Tibial artery (tissue), 4 donors: ENCODE results near the gene OR6K2.
"Not testable (repeated sequence)": the region's sequence is repeated elsewhere in the genome, so short reads cannot be mapped to it uniquely, and the experiment has no call there.

Experiments
- DNase-seq, 2 donors: peaks; one replicate each; pipeline ENCODE4 v3.0.0-alpha.2; 2019
- H3K27ac ChIP-seq, 2 donors: fragments of 200-600 bp; sonication (generic) in 1 of 2; 1 replicate in 1 of 2; 2 replicates in 1 of 2; pipeline ENCODE4 v1.5.1; 2018 to 2019; ENCODE audit warnings: mild to moderate bottlenecking in 1 of 2
- H3K27me3 ChIP-seq, 2 donors: fragments of 200-600 bp; sonication (generic) in 1 of 2; one replicate each; pipeline versions ENCODE4 v1.5.1 to v1.6.0; 2016 to 2019
- H3K36me3 ChIP-seq, 3 donors: fragments of 200-600 bp; sonication (generic) in 2 of 3; one replicate each; pipeline ENCODE4 v1.5.1; 2016 to 2019; ENCODE audit warnings: mild to moderate bottlenecking in 2 of 3
- H3K4me1 ChIP-seq, 4 donors: fragments of 200-600 bp; sonication (generic) in 2 of 4; 1 replicate in 3 of 4; 2 replicates in 1 of 4; pipeline ENCODE4 v1.5.1; 2016 to 2019
- H3K4me3 ChIP-seq, 2 donors: fragments of 200-600 bp; sonication (generic) in 1 of 2; 1 replicate in 1 of 2; 2 replicates in 1 of 2; pipeline ENCODE4 v1.5.1; 2018 to 2019; ENCODE audit warnings: mild to moderate bottlenecking in 2 of 2
- H3K9me3 ChIP-seq, 3 donors: fragments of 200-600 bp; sonication (generic) in 1 of 3; one replicate each; pipeline ENCODE4 v1.5.1; 2016 to 2019
- CTCF ChIP-seq, 2 experiments: fragments of 200-600 bp in 1 of 2; fragments of 450-650 bp in 1 of 2; IDR thresholded peaks; one replicate each; pipeline ENCODE4 v1.5.1; 2017 to 2019; ENCODE audit warnings: antibody characterized with exemption in 2 of 2, mild to moderate bottlenecking in 1 of 2, moderate library complexity in 1 of 2
- intact Hi-C: fragments of 100-400 bp; cut with DNase I; formaldehyde crosslinking; loops from one replicate; pipeline ENCODE4 v1.15.0; 2023; ENCODE audit warnings: low total_unique reads

OR6K2 gene

DNA sequence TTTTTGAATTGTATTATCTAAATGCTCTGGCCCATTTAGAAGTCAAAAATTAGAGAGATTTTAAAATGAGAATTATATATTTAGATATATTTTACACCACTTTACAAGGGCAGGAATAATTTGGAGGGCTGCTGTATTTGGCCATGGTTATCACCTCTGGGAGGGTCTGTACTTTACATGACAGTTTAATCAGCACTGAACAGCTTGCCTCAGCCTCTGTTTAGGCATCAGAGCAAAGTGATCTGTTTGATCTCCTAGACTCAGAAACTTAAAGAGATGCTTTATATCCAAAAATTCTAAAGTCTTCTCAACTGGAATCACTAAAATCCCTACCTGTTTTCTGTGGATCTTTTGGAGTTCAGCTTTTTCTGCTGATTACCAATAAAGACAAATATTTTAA lies 8.5 kb downstream of the OR6K2 start:
- Histone ChIP-seq H3K36me3 (no peaks in the 10 kb centered on the region), H3K4me3 (no peak overlapping the region), H3K9me3 (no peaks in the 10 kb centered on the region), H3K27me3 (no peaks in the 10 kb centered on the region), H3K4me1 (no peaks in the 10 kb centered on the region), H3K27ac (no peak overlapping the region)
- no peak for TF ChIP-seq CTCF (IDR thresholded peaks at IDR 0.05)
- DNase-seq = no peak
- intact Hi-C loops = no loop called here

- DNase-seq, H3K9me3 ChIP-seq, H3K4me1 ChIP-seq, H3K36me3 ChIP-seq, intact Hi-C loops, H3K27me3 ChIP-seq, H3K4me3 ChIP-seq, H3K27ac ChIP-seq: not testable (repeated sequence)
Observed at GRCh38 chr1:158691149-158691548, 9.3 kb downstream of the OR6K2 start.

- H3K36me3 ChIP-seq = no peaks in the 10 kb centered on the region
- intact Hi-C loops = no loop called here
- no peaks in the 10 kb centered on the region for H3K27me3 ChIP-seq
- H3K9me3 ChIP-seq = no peaks in the 10 kb centered on the region
- DNase-seq = no peak
- no peak for TF ChIP-seq CTCF (IDR thresholded peaks at IDR 0.05)
- no peaks in the 10 kb centered on the region for H3K4me1 ChIP-seq
- H3K4me3 ChIP-seq = no peak overlapping the region
- H3K27ac ChIP-seq = no peak overlapping the region
Observed at GRCh38 chr1:158689875-158690274, 10.6 kb downstream of the OR6K2 start.

GRCh38 chr1:158689110-158689509 lies 11.3 kb downstream of the OR6K2 start:
- no peak overlapping the region for H3K4me3 ChIP-seq
- intact Hi-C loops = no loop called here
- H3K36me3 ChIP-seq = no peaks in the 10 kb centered on the region
- DNase-seq = no peak
- TF ChIP-seq CTCF (IDR thresholded peaks at IDR 0.05) = no peak
- no peaks in the 10 kb centered on the region for H3K27me3 ChIP-seq
- H3K4me1 ChIP-seq = no peaks in the 10 kb centered on the region
- no peak overlapping the region for H3K27ac ChIP-seq
- H3K9me3 ChIP-seq = no peaks in the 10 kb centered on the region

GRCh38 chr1:158688343-158688742 lies 12.1 kb downstream of the OR6K2 start:
- H3K27me3 ChIP-seq, H3K36me3 ChIP-seq, H3K27ac ChIP-seq, DNase-seq, H3K4me1 ChIP-seq, intact Hi-C loops, H3K9me3 ChIP-seq, H3K4me3 ChIP-seq: not testable (repeated sequence)

DNA sequence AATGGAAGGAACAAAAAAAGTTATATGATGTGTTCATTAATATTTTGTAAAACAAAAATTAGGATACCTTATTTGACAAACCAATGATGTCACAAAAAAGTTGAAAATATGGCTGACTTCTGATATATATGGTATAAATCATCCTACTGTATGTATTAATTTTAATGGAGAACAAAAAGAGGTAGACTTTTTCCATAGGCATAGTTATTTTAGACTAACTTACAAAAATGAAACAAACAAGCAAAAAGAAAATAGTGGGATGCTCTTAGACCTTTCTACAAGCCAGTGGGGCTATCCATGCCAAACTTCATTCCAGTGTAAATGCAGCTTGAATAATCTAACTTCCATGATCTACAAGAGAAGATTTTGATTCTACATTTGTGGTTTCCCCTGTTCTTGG lies 13.4 kb downstream of the OR6K2 start:
- no peak for DNase-seq
- Histone ChIP-seq H3K4me3 (no peak overlapping the region), H3K9me3 (no peaks in the 10 kb centered on the region), H3K27ac (no peak overlapping the region), H3K4me1 (no peaks in the 10 kb centered on the region), H3K27me3 (no peaks in the 10 kb centered on the region), H3K36me3 (no peaks in the 10 kb centered on the region)
- intact Hi-C loops = no loop called here
- TF ChIP-seq CTCF (IDR thresholded peaks at IDR 0.05) = no peak
